Subcutaneous abdominal adipose tissue (tissue), 5 donors: ENCODE measurements around the gene RABEP2.
"Not testable (repeated sequence)": the region's sequence is repeated elsewhere in the genome, so short reads cannot be mapped to it uniquely, and the experiment has no call there.

Source experiments
- H3K27ac ChIP-seq: one replicate; pipeline ENCODE4 v1.7.0; 2013; ENCODE audit warnings: low read depth, mild to moderate bottlenecking, inconsistent platforms, low read length, moderate library complexity
- H3K27me3 ChIP-seq, 5 donors: one replicate each; pipeline ENCODE4 v1.7.0; 2013; ENCODE audit warnings: low read length in 5 of 5, inconsistent platforms in 1 of 5; ENCODE audit not compliant: control insufficient read depth in 5 of 5, insufficient read depth in 4 of 5
- H3K36me3 ChIP-seq, 5 donors: one replicate each; pipeline ENCODE4 v1.7.0; 2013; ENCODE audit warnings: low read length in 5 of 5; ENCODE audit not compliant: control insufficient read depth in 5 of 5, insufficient read depth in 5 of 5
- H3K4me1 ChIP-seq, 5 donors: one replicate each; pipeline ENCODE4 v1.7.0; 2013; ENCODE audit warnings: low read length in 5 of 5, mild to moderate bottlenecking in 3 of 5, moderate library complexity in 1 of 5; ENCODE audit not compliant: control insufficient read depth in 5 of 5, insufficient read depth in 5 of 5
- H3K4me3 ChIP-seq, 5 donors: one replicate each; pipeline ENCODE4 v1.7.0; 2013; ENCODE audit warnings: low read length in 5 of 5, low read depth in 1 of 5
- H3K9ac ChIP-seq, 5 donors: one replicate each; pipeline ENCODE4 v1.7.0; 2013; ENCODE audit warnings: low read length in 5 of 5, mild to moderate bottlenecking in 4 of 5, moderate library complexity in 3 of 5
- H3K9me3 ChIP-seq, 5 donors: one replicate each; pipeline ENCODE4 v1.7.0; 2013; ENCODE audit warnings: low read length in 5 of 5; ENCODE audit not compliant: control insufficient read depth in 5 of 5
- donor health status: healthy.
- donor health status: healthy.
- donor health status: healthy.
- donor health status: healthy.
- donor health status: healthy.

The RABEP2 gene

DNA sequence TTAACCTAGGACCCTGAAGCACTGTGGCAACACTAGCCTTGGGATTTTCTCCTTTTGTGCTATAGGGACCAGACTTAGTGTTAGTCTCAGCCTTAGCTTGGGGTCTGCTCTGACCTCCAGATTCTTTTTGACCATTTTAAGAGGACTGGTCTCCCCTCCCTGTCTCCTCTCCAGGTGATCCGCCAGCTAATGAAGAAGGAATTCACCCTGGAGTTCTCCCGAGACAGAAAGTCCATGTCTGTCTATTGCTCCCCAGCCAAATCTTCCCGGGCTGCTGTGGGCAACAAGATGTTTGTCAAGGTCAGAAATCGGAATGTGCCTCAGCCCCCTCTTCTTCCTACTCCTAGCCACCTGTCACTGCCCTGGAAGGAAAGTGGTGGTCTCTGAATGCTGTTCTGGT is 27.2 kb downstream of the RABEP2 start:
- no peak overlapping the region for H3K4me3 ChIP-seq
- no peaks in the 10 kb centered on the region for H3K9me3 ChIP-seq
- no peak overlapping the region for H3K9ac ChIP-seq
- no peaks in the 10 kb centered on the region for H3K36me3 ChIP-seq
- H3K27ac ChIP-seq: no peak overlapping the region
- no peaks in the 10 kb centered on the region for H3K27me3 ChIP-seq
- H3K4me1 ChIP-seq: no peaks in the 10 kb centered on the region

DNA sequence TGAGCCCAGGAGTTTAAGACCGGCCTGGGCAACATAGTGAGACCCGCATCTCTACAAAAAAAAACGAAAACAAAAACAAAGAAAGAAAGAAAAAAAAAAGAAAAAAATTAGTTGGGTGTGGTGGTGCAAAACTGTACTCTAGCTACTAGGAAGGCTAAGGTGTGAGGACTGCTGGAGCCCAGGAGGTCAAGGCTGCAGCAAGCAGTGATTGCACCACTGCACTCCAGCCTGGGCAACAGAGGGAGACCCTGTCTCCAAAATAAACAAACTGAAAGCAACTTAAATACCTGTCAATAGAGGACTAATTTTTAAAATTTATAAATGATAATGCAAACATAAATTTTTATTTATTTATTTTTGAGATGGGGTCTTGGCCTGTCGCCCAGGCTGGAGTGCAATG is 29.4 kb downstream of the RABEP2 start:
- Histone ChIP-seq H3K9ac (no peak overlapping the region), H3K27me3 (no peaks in the 10 kb centered on the region), H3K4me1 (no peaks in the 10 kb centered on the region), H3K9me3 (no peaks in the 10 kb centered on the region), H3K36me3 (no peaks in the 10 kb centered on the region), H3K27ac (no peak overlapping the region), H3K4me3 (no peak overlapping the region)

DNA sequence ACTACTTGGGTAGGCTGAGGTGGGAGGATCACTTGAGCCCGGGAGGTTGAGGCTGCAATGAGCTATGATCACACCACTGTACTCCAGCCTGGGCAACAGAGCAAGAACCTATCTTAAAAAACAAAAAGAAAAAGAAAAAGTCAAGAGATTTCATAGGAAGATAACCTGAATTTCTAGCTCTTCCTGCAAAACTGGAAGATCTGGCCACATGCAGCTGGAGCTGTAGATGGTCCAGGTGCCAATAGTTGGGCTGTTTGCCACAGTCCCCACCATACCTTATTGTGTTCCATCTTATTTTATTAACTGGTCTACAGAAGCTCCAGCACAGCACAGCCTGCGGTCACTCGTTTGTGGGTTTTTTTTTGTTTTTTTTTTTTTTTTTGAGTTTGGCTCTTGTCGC is 31.7 kb downstream of the RABEP2 start:
- no peaks in the 10 kb centered on the region for H3K9me3 ChIP-seq
- H3K9ac ChIP-seq: no peak overlapping the region
- no peak overlapping the region for H3K27ac ChIP-seq
- no peaks in the 10 kb centered on the region for H3K4me1 ChIP-seq
- peaks cover 0 to 3% (median 0%) of the 10 kb centered on the region in 5 donors for H3K36me3 ChIP-seq
- H3K27me3 ChIP-seq: no peaks in the 10 kb centered on the region
- H3K4me3 ChIP-seq: no peak overlapping the region

DNA sequence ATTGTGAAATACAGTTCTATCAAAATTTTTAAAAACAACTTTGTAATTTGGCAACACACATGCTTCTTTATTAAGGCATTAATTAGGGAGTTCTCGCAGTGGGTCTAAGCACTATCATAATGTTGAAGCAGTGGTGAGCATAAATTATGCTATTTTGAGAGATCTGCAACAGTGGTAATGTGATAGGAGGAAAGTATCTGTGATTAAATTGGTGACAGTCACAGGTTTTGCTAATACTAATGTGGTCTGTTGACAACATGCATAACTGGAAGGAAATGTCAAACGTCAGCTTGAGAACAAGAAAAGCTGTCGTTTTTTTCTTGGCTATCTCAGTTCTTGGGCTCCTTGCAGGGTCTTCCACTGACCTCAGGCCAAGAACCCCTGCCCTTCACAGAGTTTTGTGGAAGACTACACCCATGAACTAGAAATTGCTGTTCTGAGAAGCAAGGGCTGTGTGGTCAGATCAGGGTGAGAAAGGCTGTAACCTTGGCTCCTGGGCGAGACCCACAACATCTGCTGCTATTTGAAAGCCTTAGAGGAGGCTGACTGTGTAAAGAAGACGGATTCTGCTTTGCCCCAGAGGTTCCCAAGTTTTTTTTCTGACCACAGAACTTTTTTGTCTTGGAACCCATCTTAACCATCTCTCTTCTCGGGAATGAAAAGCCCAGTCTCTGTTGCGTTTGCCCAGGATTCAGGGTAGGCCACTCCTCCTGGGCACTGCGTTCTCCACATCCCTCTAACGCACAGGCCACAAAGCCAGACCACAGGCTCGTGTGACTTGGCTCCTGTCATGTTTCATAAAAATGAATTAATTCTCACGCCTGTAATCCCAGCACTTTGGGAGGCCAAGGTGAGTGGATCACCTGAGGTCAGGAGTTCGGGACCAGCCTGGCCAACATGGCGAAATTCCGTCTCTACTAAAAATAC is 32.8 kb downstream of the RABEP2 start:
- no peak overlapping the region for H3K27ac ChIP-seq

DNA sequence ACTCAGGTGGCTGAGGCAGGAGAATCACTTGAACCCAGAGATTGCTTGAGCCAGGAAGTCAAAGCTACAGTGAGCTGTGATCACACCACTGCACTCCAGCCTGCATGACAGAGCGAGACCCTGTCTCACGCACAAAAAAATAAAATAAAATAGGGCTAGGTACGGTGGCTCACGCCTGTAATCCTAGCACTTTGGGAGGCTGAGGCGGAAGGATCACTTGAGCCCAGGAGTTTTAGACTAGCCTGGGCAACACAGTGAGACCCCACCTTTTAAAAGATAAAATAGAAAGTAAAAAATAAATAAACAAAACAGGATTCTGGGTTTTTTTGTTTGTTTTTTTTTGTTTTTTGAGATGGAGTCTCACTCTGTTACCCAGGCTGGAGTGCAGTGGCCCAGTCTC is 34.7 kb downstream of the RABEP2 start:
- H3K4me1 ChIP-seq, H3K9me3 ChIP-seq, H3K27ac ChIP-seq, H3K36me3 ChIP-seq, H3K9ac ChIP-seq, H3K4me3 ChIP-seq, H3K27me3 ChIP-seq: not testable (repeated sequence)

More for the DNA sequence above, 32.8 kb downstream of the RABEP2 start:
- no peaks in the 10 kb centered on the region for H3K4me1 ChIP-seq
- peaks cover 0 to 3% (median 0%) of the 10 kb centered on the region in 5 donors for H3K36me3 ChIP-seq
- no peaks in the 10 kb centered on the region for H3K27me3 ChIP-seq
- H3K9ac ChIP-seq: no peak overlapping the region
- H3K4me3 ChIP-seq: no peak overlapping the region
- no peaks in the 10 kb centered on the region for H3K9me3 ChIP-seq

DNA sequence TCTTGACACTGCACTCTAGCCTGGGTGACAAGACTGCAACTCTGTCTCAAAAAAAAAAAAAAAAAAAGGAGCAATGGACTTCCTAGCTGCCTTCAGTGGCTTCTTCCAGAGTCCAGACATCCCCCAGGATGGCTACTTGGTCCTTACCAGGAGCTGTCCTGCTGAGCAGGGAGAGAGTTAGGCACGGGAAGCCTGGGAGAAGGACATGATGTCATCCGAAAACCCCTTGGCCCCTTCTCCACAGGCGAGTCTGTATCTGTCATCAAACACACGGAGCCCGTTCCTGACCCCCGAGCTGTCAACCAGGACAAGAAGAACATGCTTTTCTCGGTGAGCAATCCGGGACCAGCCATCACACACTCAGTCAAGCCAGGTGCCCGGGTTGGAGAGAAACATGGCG is 38.1 kb downstream of the RABEP2 start:
- H3K27me3 ChIP-seq: peaks cover 9 to 12% (median 10%) of the 10 kb centered on the region in 5 donors
- H3K4me3 ChIP-seq: no peak overlapping the region
- peaks cover 0 to 3% (median 0%) of the 10 kb centered on the region in 5 donors for H3K36me3 ChIP-seq
- no peak overlapping the region for H3K9ac ChIP-seq
- H3K9me3 ChIP-seq: no peaks in the 10 kb centered on the region
- no peaks in the 10 kb centered on the region for H3K4me1 ChIP-seq
- no peak overlapping the region for H3K27ac ChIP-seq

DNA sequence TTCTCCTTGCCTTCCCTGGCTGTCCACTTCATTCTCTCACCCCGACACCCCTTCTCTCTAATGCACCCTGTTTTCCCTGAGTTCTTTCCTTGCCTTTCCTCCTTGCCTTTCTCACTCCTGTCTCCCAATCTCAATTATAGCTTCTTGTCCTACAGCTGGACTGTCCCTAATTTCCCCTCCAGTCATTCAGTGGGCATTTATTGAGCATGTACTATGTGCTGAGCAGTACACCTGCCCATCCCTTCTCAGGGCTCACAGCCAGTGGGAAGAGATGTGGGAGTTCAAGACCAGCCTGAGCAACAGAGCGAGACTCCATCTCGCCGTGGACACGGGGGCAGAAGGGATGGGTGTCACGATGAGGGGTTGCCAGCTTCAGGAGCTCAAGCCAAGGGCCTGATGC is 41.0 kb downstream of the RABEP2 start:
- H3K36me3 ChIP-seq: peaks cover 0 to 3% (median 0%) of the 10 kb centered on the region in 5 donors
- no peaks in the 10 kb centered on the region for H3K9me3 ChIP-seq
- no peak overlapping the region for H3K27ac ChIP-seq
- H3K4me1 ChIP-seq: peaks cover 0 to 14% (median 13%) of the 10 kb centered on the region in 5 donors
- no peak overlapping the region for H3K4me3 ChIP-seq
- peaks cover 12 to 20% (median 18%) of the 10 kb centered on the region in 5 donors for H3K27me3 ChIP-seq
- no peak overlapping the region for H3K9ac ChIP-seq

DNA sequence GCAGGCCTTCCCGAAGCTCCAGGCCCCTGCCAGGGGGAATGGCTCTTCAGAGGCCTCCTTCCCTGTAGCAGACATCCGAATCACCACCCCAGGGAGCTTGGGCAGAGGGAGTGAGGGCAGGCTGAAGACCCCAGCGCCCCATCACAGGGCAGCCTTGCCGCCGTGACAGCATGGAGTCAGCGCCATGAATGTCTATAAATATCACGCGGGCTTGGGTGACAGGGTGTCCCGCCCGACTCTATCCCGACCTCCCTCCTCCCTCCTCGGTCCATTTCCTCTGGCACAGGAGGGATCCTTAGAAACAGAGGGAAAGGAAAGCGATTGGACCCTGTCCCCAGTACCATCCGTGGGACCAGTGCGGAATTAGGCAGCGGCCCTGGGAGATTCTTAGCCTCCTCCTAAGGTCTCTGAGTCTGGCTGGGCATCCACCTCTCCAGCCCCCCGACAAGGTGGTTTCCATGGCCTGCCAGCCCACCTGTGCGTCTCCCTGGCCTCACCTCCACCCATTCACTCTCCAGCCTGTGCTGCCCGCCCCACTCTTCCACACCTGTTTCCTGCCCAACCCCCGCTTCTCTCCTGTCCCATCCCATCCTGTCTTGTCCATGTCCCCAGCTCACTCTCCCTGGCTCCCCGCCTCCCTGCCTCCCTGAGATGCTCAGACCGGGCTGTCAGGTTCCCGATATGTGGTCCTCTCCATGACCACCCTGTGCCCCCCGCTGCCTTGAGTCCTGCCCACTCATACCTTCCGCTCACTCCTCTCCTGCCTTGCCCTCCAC is 41.6 kb downstream of the RABEP2 start:
- Histone ChIP-seq H3K36me3 (no peaks in the 10 kb centered on the region), H3K4me3 (no peak overlapping the region), H3K27me3 (peaks cover 12 to 20% (median 18%) of the 10 kb centered on the region in 5 donors), H3K9me3 (no peaks in the 10 kb centered on the region), H3K4me1 (peaks cover 0 to 15% (median 14%) of the 10 kb centered on the region in 5 donors), H3K9ac (no peak overlapping the region), H3K27ac (no peak overlapping the region)

DNA sequence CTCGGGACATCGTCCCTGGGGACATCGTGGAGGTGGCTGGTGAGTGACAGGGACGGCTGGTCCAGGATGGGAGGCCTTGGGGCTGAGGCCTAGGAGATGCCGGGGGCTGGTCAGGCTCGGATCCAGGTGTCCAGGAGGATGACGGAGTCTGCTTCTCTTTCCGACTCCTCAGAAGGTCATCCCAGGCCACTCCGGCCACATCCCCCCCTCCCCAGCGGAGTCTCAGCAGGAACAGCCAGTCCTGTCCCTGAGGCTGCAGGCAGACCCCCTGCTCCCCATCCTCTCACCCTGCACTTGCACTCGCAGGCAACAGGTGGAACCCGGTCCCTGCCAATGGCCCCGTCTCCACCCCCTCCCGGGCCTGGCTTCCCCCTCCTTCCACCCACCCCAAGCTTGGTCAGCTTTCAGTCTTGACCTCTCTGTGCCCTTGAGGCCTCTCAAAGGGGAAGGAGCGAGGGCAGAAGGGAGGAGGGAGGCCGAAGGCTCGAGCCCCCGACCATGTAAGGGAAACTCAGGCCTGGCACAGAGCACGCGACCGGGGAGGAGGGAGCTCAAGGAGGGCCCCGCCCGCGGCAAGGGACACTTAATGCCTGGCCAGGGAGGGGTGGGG is 42.4 kb downstream of the RABEP2 start:
- Histone ChIP-seq H3K36me3 (no peaks in the 10 kb centered on the region), H3K9me3 (no peaks in the 10 kb centered on the region), H3K4me1 (peaks cover 0 to 15% (median 14%) of the 10 kb centered on the region in 5 donors), H3K4me3 (no peak overlapping the region), H3K9ac (no peak overlapping the region), H3K27me3 (peaks cover 12 to 20% (median 18%) of the 10 kb centered on the region in 5 donors), H3K27ac (no peak overlapping the region)
